Measurements from ENCODE around the gene USP53. TPM values are rescaled to one million over a fixed set of nuclear protein-coding genes. Genes with fewer than 3 reads are reported as not detected.
A peak's percentile ranks its signal among the peaks of the same experiment; 100 is the strongest.

Gene USP53
- total RNA-seq, 1 donor from 2014 or later, result 75.4 TPM

- H3K36me3 ChIP-seq, result peaks cover 31 to 37% of the 10 kb centered on the region in 2 donors
- intact Hi-C loops (cut with DNase I), result no loop called here
- H3K27ac ChIP-seq, result no peak overlapping the region
- no peak for TF ChIP-seq CTCF (IDR thresholded peaks at IDR 0.05)
- no peak for DNase-seq (ENCODE audit: low spot score in 2 of 2)
- no peaks in the 10 kb centered on the region for H3K9me3 ChIP-seq
- no peak overlapping the region for H3K4me3 ChIP-seq
- peaks cover 0 to 13% of the 10 kb centered on the region in 2 donors for H3K4me1 ChIP-seq
- H3K27me3 ChIP-seq, result no peaks in the 10 kb centered on the region
Observed at GRCh38 chr4:119240128-119240527, 27.6 kb downstream of the USP53 start.

- H3K9me3 ChIP-seq, result no peaks in the 10 kb centered on the region
- intact Hi-C loops (cut with DNase I), result no loop called here
- no peak overlapping the region for H3K27ac ChIP-seq
- TF ChIP-seq CTCF (IDR thresholded peaks at IDR 0.05), result no peak
- peaks cover 0 to 12% of the 10 kb centered on the region in 2 donors for H3K4me1 ChIP-seq
- DNase-seq (ENCODE audit: low spot score in 2 of 2), result no peak
- peaks cover 30 to 37% of the 10 kb centered on the region in 2 donors for H3K36me3 ChIP-seq
- no peaks in the 10 kb centered on the region for H3K27me3 ChIP-seq
- no peak overlapping the region for H3K4me3 ChIP-seq
Observed at GRCh38 chr4:119240568-119240967, 28.1 kb downstream of the USP53 start.

- intact Hi-C loops (cut with DNase I), result no loop called here
- H3K36me3 ChIP-seq, result peaks cover 32 to 44% of the 10 kb centered on the region in 2 donors
Observed at GRCh38 chr4:119242417-119242816, 29.9 kb downstream of the USP53 start.

GRCh38 chr4:119243868-119244267 lies 31.4 kb downstream of the USP53 start:
- Histone ChIP-seq H3K27me3 (no peaks in the 10 kb centered on the region), H3K27ac (no peak overlapping the region), H3K4me3 (no peak overlapping the region), H3K36me3 (peaks cover 34 to 51% of the 10 kb centered on the region in 2 donors), H3K4me1 (peaks cover 0 to 12% of the 10 kb centered on the region in 2 donors), H3K9me3 (no peaks in the 10 kb centered on the region)
- intact Hi-C loops (cut with DNase I), result no loop called here
- no peak for DNase-seq (ENCODE audit: low spot score in 2 of 2)
- TF ChIP-seq CTCF (IDR thresholded peaks at IDR 0.05), result no peak

More at GRCh38 chr4:119242417-119242816, 29.9 kb downstream of the USP53 start:
- no peaks in the 10 kb centered on the region for H3K9me3 ChIP-seq
- H3K27me3 ChIP-seq, result no peaks in the 10 kb centered on the region
- H3K4me3 ChIP-seq, result no peak overlapping the region
- H3K4me1 ChIP-seq, result peaks cover 0 to 12% of the 10 kb centered on the region in 2 donors
- H3K27ac ChIP-seq, result peak overlapping the region in 1 of 2 donors; percentile 9
- no peak for DNase-seq (ENCODE audit: low spot score in 2 of 2)
- TF ChIP-seq CTCF (IDR thresholded peaks at IDR 0.05), result no peak

- H3K36me3 ChIP-seq, result peaks cover 38 to 52% of the 10 kb centered on the region in 2 donors
- no peak overlapping the region for H3K27ac ChIP-seq
- H3K9me3 ChIP-seq, result no peaks in the 10 kb centered on the region
- intact Hi-C loops (cut with DNase I), result no loop called here
- TF ChIP-seq CTCF (IDR thresholded peaks at IDR 0.05), result no peak
- no peak overlapping the region for H3K4me3 ChIP-seq
- peaks cover 0 to 12% of the 10 kb centered on the region in 2 donors for H3K4me1 ChIP-seq
- no peaks in the 10 kb centered on the region for H3K27me3 ChIP-seq
- no peak for DNase-seq (ENCODE audit: low spot score in 2 of 2)
Observed at GRCh38 chr4:119244344-119244743, 31.8 kb downstream of the USP53 start.

GRCh38 chr4:119244832-119245231 lies 32.3 kb downstream of the USP53 start:
- no peak for DNase-seq (ENCODE audit: low spot score in 2 of 2)
- intact Hi-C loops (cut with DNase I), result no loop called here

More at GRCh38 chr4:119244832-119245231, 32.3 kb downstream of the USP53 start:
- Histone ChIP-seq H3K36me3 (peaks cover 35 to 50% of the 10 kb centered on the region in 2 donors), H3K27ac (no peak overlapping the region), H3K9me3 (no peaks in the 10 kb centered on the region), H3K4me1 (peaks cover 0 to 12% of the 10 kb centered on the region in 2 donors), H3K4me3 (no peak overlapping the region), H3K27me3 (no peaks in the 10 kb centered on the region)
- TF ChIP-seq CTCF (IDR thresholded peaks at IDR 0.05), result no peak
